Right lobe of liver (tissue), 6 donors: ENCODE measurements around the gene SPOCD1. TPM values are rescaled to one million over a fixed set of nuclear protein-coding genes. Genes with fewer than 3 reads are reported as not detected.
A peak's percentile ranks its signal among the peaks of the same experiment; 100 is the strongest.

Source experiments
- ATAC-seq, 4 donors: fragments of 200-7000 bp; cut with Tn5 transposase; one replicate each; pipeline ENCODE4 v1.9.1; 2020; ENCODE audit warnings: mild to moderate bottlenecking in 4 of 4, moderate library complexity in 4 of 4
- DNase-seq, 3 donors: peaks; one replicate each; pipeline ENCODE4 v3.0.0-alpha.2; 2020
- H3K27ac ChIP-seq, 3 donors: fragments of 200-600 bp; one replicate each; pipeline ENCODE4 v1.8.0; 2022
- H3K27me3 ChIP-seq, 2 donors: fragments of 200-600 bp; one replicate each; pipeline ENCODE4 v1.8.0; 2022
- H3K36me3 ChIP-seq, 4 donors: fragments of 200-600 bp; sonication (generic) in 1 of 4; one replicate each; pipeline versions ENCODE4 v1.5.1 to v1.8.0; 2017 to 2022; ENCODE audit warnings: control low read depth in 1 of 4
- H3K4me1 ChIP-seq, 4 donors: fragments of 200-600 bp; sonication (generic) in 1 of 4; one replicate each; pipeline versions ENCODE4 v1.5.1 to v1.8.0; 2017 to 2022; ENCODE audit warnings: control low read depth in 1 of 4
- H3K4me3 ChIP-seq, 3 donors: fragments of 200-600 bp; one replicate each; pipeline ENCODE4 v1.8.0; 2022
- H3K9me3 ChIP-seq, 4 donors: fragments of 200-600 bp; sonication (generic) in 1 of 4; one replicate each; pipeline versions ENCODE4 v1.5.1 to v1.8.0; 2017 to 2022; ENCODE audit warnings: control low read depth in 1 of 4
- CTCF ChIP-seq, 4 donors: fragments of 200-600 bp in 3 of 4; fragments of 450-650 bp in 1 of 4; IDR thresholded peaks; one replicate each; pipeline versions ENCODE4 v1.5.1 to v1.8.0; 2016 to 2022; ENCODE audit warnings: antibody characterized with exemption in 4 of 4, mild to moderate bottlenecking in 2 of 4
- POLR2A ChIP-seq: fragments of 450-650 bp; IDR thresholded peaks from one replicate; pipeline ENCODE4 v1.6.1; 2017; ENCODE audit warnings: antibody characterized with exemption, mild to moderate bottlenecking
- WGBS: methylation state at CpG from one replicate; pipeline ENCODE4 v1.1.6; 2018; ENCODE audit warnings: low coverage, low lambda C conversion rate; ENCODE audit not compliant: insufficient coverage; ENCODE audit errors: missing lambda C conversion rate; 5-methylcytosine and 5-hydroxymethylcytosine counted together
- intact Hi-C, 2 donors: fragments of 100-400 bp; cut with DNase I; formaldehyde crosslinking; loops; one replicate each; pipeline versions ENCODE4 v1.11.2 to v1.14.1; 2022
- total RNA-seq, 6 experiments: library from RNA; depleted of rRNA in 2 of 6; stranded (reverse); fragments of >200 nt in 2 of 6; fragmentation: NEBNext Ultra II Directional in 3 of 6; extraction: Animal tissue kit (Norgen Biotek cat#: 25700) in 3 of 6; gene quantifications; one replicate each; pipeline versions ENCODE4 v1.1.0 to v1.2.4, GENCODE V29; 2016 to 2023
- donor health status: DM: no; HTN: yes; CAD: no.
- donor health status: DM: no; HTN: no; CAD: no.
- donor health status: DM: no; HTN: no; CAD: no.
- donor health status: DM: no; HTN: yes; CAD: no.
- donor health status: DM: no; HTN: yes; CAD: no.

SPOCD1 gene
- total RNA-seq, 6 experiments from 2014 or later: 0.15 to 0.74 (median 0.36) TPM; not detected in 2

GRCh38 chr1:31792541-31792940 is 23.3 kb downstream of the SPOCD1 start:
- TF ChIP-seq CTCF (IDR thresholded peaks at IDR 0.05): no peak
- no peak for TF ChIP-seq POLR2A
- no peak overlapping the region for H3K4me3 ChIP-seq
- no peak overlapping the region for H3K27ac ChIP-seq
- ATAC-seq (no peak), DNase-seq (peak; percentile 7 to 37 (median 37))
- no peaks in the 10 kb centered on the region for H3K4me1 ChIP-seq
- no peaks in the 10 kb centered on the region for H3K9me3 ChIP-seq
- no peaks in the 10 kb centered on the region for H3K27me3 ChIP-seq
- no peaks in the 10 kb centered on the region for H3K36me3 ChIP-seq
- no CpG with 5 or more reads among the region's 4 CpGs for WGBS
- intact Hi-C loops: loop anchor here in 1 of 2 donors (5.0 kb wide), 1 partner anchor 130 kb away; no protein-coding TSS in a partner anchor

- no peaks in the 10 kb centered on the region for H3K4me1 ChIP-seq
- H3K9me3 ChIP-seq: no peaks in the 10 kb centered on the region
- DNase-seq (peak; percentile 6 to 43 (median 43)), ATAC-seq (no peak)
- no peaks in the 10 kb centered on the region for H3K27me3 ChIP-seq
- 57% methylated on average over 2 of the region's 11 CpGs for WGBS
- intact Hi-C loops: loop anchor here in 1 of 2 donors (5.0 kb wide), 1 partner anchor 130 kb away; no protein-coding TSS in a partner anchor
- TF ChIP-seq CTCF (IDR thresholded peaks at IDR 0.05): no peak
- TF ChIP-seq POLR2A: no peak
- H3K27ac ChIP-seq: no peak overlapping the region
- H3K36me3 ChIP-seq: no peaks in the 10 kb centered on the region
- no peak overlapping the region for H3K4me3 ChIP-seq
These were observed 23.7 kb downstream of the SPOCD1 start for GRCh38 chr1:31792116-31792515.

GRCh38 chr1:31791131-31791858 is 24.5 kb downstream of the SPOCD1 start:
- ATAC-seq (no peak), DNase-seq (peak; percentile 13 to 36 (median 31))
- Histone ChIP-seq H3K27ac (no peak overlapping the region), H3K9me3 (no peaks in the 10 kb centered on the region), H3K36me3 (no peaks in the 10 kb centered on the region), H3K27me3 (no peaks in the 10 kb centered on the region), H3K4me1 (no peaks in the 10 kb centered on the region), H3K4me3 (no peak overlapping the region)
- WGBS: 67% methylated on average over 3 of the region's 13 CpGs
- TF ChIP-seq CTCF (IDR thresholded peaks at IDR 0.05) (no peak), POLR2A (no peak)
- intact Hi-C loops: loop anchor here (2.0 to 5.0 kb wide), 2 partner anchors 129 to 130 kb away; no protein-coding TSS in a partner anchor

- WGBS: 80% methylated on average over 4 of the region's 11 CpGs
- no peaks in the 10 kb centered on the region for H3K27me3 ChIP-seq
- H3K4me3 ChIP-seq: no peak overlapping the region
- no peaks in the 10 kb centered on the region for H3K36me3 ChIP-seq
- TF ChIP-seq POLR2A (no peak), CTCF (IDR thresholded peaks at IDR 0.05) (no peak)
- DNase-seq (peak; percentile 19 to 49 (median 43)), ATAC-seq (no peak)
- no peak overlapping the region for H3K27ac ChIP-seq
- intact Hi-C loops: loop anchor here (2.0 to 5.0 kb wide), 2 partner anchors 128 to 130 kb away; no protein-coding TSS in a partner anchor
- H3K4me1 ChIP-seq: no peaks in the 10 kb centered on the region
- no peaks in the 10 kb centered on the region for H3K9me3 ChIP-seq
These were observed 25.2 kb downstream of the SPOCD1 start for GRCh38 chr1:31790641-31791091.
